HepG2 (cell line): ENCODE results near the gene TENM3.

Source experiments
- CTCF ChIP-seq: sonication (generic); formaldehyde crosslinking; IDR thresholded peaks from 2 replicates; pipeline ENCODE4 v1.5.0; 2020; ENCODE audit warnings: mild to moderate bottlenecking, missing genetic modification reagents, moderate library complexity
- EP300 ChIP-seq, 3 experiments: sonication (generic) in 1 of 3; formaldehyde crosslinking in 1 of 3; IDR thresholded peaks; 2 replicates each; pipeline versions ENCODE4 v1.5.1 to v1.6.1; 2011 to 2020; ENCODE audit warnings: low read depth in 2 of 3, low read length in 2 of 3, borderline replicate concordance in 1 of 3, improper control_type of control experiment in 1 of 3, mild to moderate bottlenecking in 1 of 3, missing genetic modification reagents in 1 of 3, moderate library complexity in 1 of 3
- HOXA7 ChIP-seq: sonication (generic); formaldehyde crosslinking; IDR thresholded peaks from 2 replicates; pipeline ENCODE4 v1.8.1; 2022; ENCODE audit warnings: mild to moderate bottlenecking, missing genetic modification reagents, moderate library complexity
- POLR2AphosphoS5 ChIP-seq: IDR thresholded peaks from 2 replicates; pipeline ENCODE4 v1.6.1; 2012; ENCODE audit warnings: low read depth, low read length
- POLR2G ChIP-seq: fragments of 200-400 bp; formaldehyde crosslinking; IDR thresholded peaks from 2 replicates; pipeline ENCODE4 v1.6.1; 2018; ENCODE audit warnings: mild to moderate bottlenecking, low read depth, low read length, moderate library complexity
- PTBP1 ChIP-seq: fragments of 200-400 bp; formaldehyde crosslinking; IDR thresholded peaks from 2 replicates; pipeline ENCODE4 v1.6.1; 2018; ENCODE audit warnings: low read length, low read depth; ENCODE audit not compliant: poor library complexity, severe bottlenecking
- REST ChIP-seq, 2 experiments: IDR thresholded peaks; 2 replicates each; pipeline ENCODE4 v1.6.1; 2011 to 2012; ENCODE audit warnings: low read length in 2 of 2, borderline replicate concordance in 1 of 2, low read depth in 1 of 2, mild to moderate bottlenecking in 1 of 2, moderate library complexity in 1 of 2
- ZNF24 ChIP-seq: fragments of 450-650 bp; IDR thresholded peaks from 2 replicates; pipeline ENCODE4 v1.6.1; 2017; ENCODE audit warnings: antibody characterized with exemption, mild to moderate bottlenecking
- ZNF543 ChIP-seq: sonication (generic); formaldehyde crosslinking; IDR thresholded peaks from 2 replicates; pipeline ENCODE4 v1.4.0; 2020; ENCODE audit warnings: mild to moderate bottlenecking, missing genetic modification reagents
- ZSCAN5A ChIP-seq: sonication (generic); formaldehyde crosslinking; IDR thresholded peaks from 2 replicates; pipeline ENCODE4 v1.8.0; 2022; ENCODE audit warnings: mild to moderate bottlenecking, missing genetic modification reagents, borderline replicate concordance

- TF ChIP-seq ZSCAN5A (CRISPR knock-in tag) (no peak), REST (IDR thresholded peaks at IDR 0.05; ENCODE audit: borderline replicate concordance in 1 of 2, low read depth in 1 of 2, low read length in 2 of 2) (no peak), PTBP1 (no peak), POLR2AphosphoS5 (no peak), CTCF (CRISPR knock-in tag) (no peak), EP300 (IDR thresholded peaks at IDR 0.05; ENCODE audit: low read depth in 2 of 2, low read length in 2 of 2) (no peak), EP300 (CRISPR knock-in tag; IDR thresholded peaks at IDR 0.05; ENCODE audit: borderline replicate concordance) (no peak), POLR2G (no peak), ZNF24 (no peak), ZNF543 (no peak), HOXA7 (no peak)
These were observed 323.9 kb downstream of the TENM3 start for GRCh38 chr4:182567119-182567518.
